Thoracic aorta (tissue), 2 donors: ENCODE results near the gene STRIP2. TPM values are rescaled to one million over a fixed set of nuclear protein-coding genes. Genes with fewer than 3 reads are reported as not detected.

Experiments used
- ATAC-seq: fragments of 150-250 bp; one replicate; pipeline ENCODE4 v1.8.0; 2017; ENCODE audit warnings: low read depth; ENCODE audit not compliant: insufficient number of reproducible peaks, low FRiP score
- DNase-seq: peaks from one replicate; pipeline ENCODE4 v3.0.0-alpha.2; 2020; ENCODE audit warnings: low spot score
- H3K27ac ChIP-seq, 2 donors: fragments of 200-600 bp; sonication (generic); 1 replicate in 1 of 2; 2 replicates in 1 of 2; pipeline ENCODE4 v1.5.1; 2016; ENCODE audit warnings: mild to moderate bottlenecking in 2 of 2, moderate library complexity in 2 of 2
- H3K27me3 ChIP-seq: fragments of 200-600 bp; sonication (generic); replicated peaks from 2 replicates; pipeline ENCODE4 v1.6.0; 2016; ENCODE audit warnings: mild to moderate bottlenecking; ENCODE audit not compliant: insufficient read depth
- H3K36me3 ChIP-seq: fragments of 200-600 bp; sonication (generic); one replicate; pipeline ENCODE4 v1.5.1; 2016
- H3K4me1 ChIP-seq, 2 donors: fragments of 200-600 bp; sonication (generic); 1 replicate in 1 of 2; 2 replicates in 1 of 2; pipeline versions ENCODE4 v1.5.1 to v1.6.0; 2016; ENCODE audit warnings: low read depth in 2 of 2, mild to moderate bottlenecking in 1 of 2; ENCODE audit not compliant: control insufficient read depth in 1 of 2
- H3K4me3 ChIP-seq: fragments of 200-600 bp; sonication (generic); 2 replicates; pipeline ENCODE4 v1.5.1; 2016; ENCODE audit warnings: mild to moderate bottlenecking
- H3K9me3 ChIP-seq: fragments of 200-600 bp; sonication (generic); 2 replicates; pipeline ENCODE4 v1.5.1; 2016
- CTCF ChIP-seq: fragments of 200-600 bp; sonication (generic); IDR thresholded peaks from one replicate; pipeline ENCODE4 v1.5.1; 2019; ENCODE audit warnings: antibody characterized with exemption
- total RNA-seq, 2 donors: library from RNA; depleted of rRNA; stranded (reverse); fragments of >200 nt; gene quantifications; one replicate each; pipeline versions ENCODE4 v1.1.0 to v1.2.3, GENCODE V29; 2016

Gene STRIP2
- total RNA-seq, 2 donors from 2014 or later: 1.1 TPM; not detected in 1

GRCh38 chr7:129421717-129422250 lies 12.4 kb upstream of the STRIP2 start:
- Histone ChIP-seq H3K4me1 (peaks cover 0 to 12% of the 10 kb centered on the region in 2 donors), H3K27me3 (no peaks in the 10 kb centered on the region), H3K9me3 (no peaks in the 10 kb centered on the region), H3K4me3 (no peak overlapping the region), H3K27ac (peak overlapping the region in 1 of 2 donors; percentile 6), H3K36me3 (no peaks in the 10 kb centered on the region)
- DNase-seq (no peak), ATAC-seq (no peak)
- TF ChIP-seq CTCF: no peak

- no peak overlapping the region for H3K27ac ChIP-seq
- H3K36me3 ChIP-seq: peaks cover 2% of the 10 kb centered on the region
- H3K27me3 ChIP-seq: no peaks in the 10 kb centered on the region
- peaks cover 0 to 12% of the 10 kb centered on the region in 2 donors for H3K4me1 ChIP-seq
- no peak for ATAC-seq
- DNase-seq: no peak
- H3K4me3 ChIP-seq: no peak overlapping the region
- no peak for TF ChIP-seq CTCF
- no peaks in the 10 kb centered on the region for H3K9me3 ChIP-seq
Measured at GRCh38 chr7:129422727-129423126, 11.5 kb upstream of the STRIP2 start.

- H3K27ac ChIP-seq: no peak overlapping the region
- no peaks in the 10 kb centered on the region for H3K9me3 ChIP-seq
- DNase-seq (no peak), ATAC-seq (no peak)
- H3K4me1 ChIP-seq: peaks cover 0 to 12% of the 10 kb centered on the region in 2 donors
- H3K27me3 ChIP-seq: no peaks in the 10 kb centered on the region
- H3K4me3 ChIP-seq: no peak overlapping the region
- no peak for TF ChIP-seq CTCF
- H3K36me3 ChIP-seq: peaks cover 5% of the 10 kb centered on the region
Measured at GRCh38 chr7:129423700-129424410, 10.4 kb upstream of the STRIP2 start.

GRCh38 chr7:129426482-129426881 lies 7.8 kb upstream of the STRIP2 start:
- ATAC-seq: no peak

More at GRCh38 chr7:129426482-129426881, 7.8 kb upstream of the STRIP2 start:
- DNase-seq: no peak
- Histone ChIP-seq H3K27ac (no peak overlapping the region), H3K4me3 (no peak overlapping the region), H3K27me3 (no peaks in the 10 kb centered on the region), H3K9me3 (no peaks in the 10 kb centered on the region), H3K4me1 (peaks cover 0 to 10% of the 10 kb centered on the region in 2 donors), H3K36me3 (peaks cover 5% of the 10 kb centered on the region)
- TF ChIP-seq CTCF: no peak
